HG02884 (cell line): ENCODE results near the gene ANKS3.
"Not testable (repeated sequence)": the region's sequence is repeated elsewhere in the genome, so short reads cannot be mapped to it uniquely, and the experiment has no call there.

ENCODE experiments used
- ATAC-seq: cut with Tn5 transposase; IDR thresholded peaks from one replicate; pipeline ENCODE4 v1.9.1; 2021; ENCODE audit warnings: mild to moderate bottlenecking, moderate library complexity; ENCODE audit not compliant: unreplicated experiment

ANKS3 gene

GRCh38 chr16:4755687-4756086 is 21.6 kb upstream of the ANKS3 start:
- no peak for ATAC-seq

- no peak for ATAC-seq
Measured at GRCh38 chr16:4754865-4755264, 20.8 kb upstream of the ANKS3 start.

- no peak for ATAC-seq
Measured at GRCh38 chr16:4753227-4753626, 19.2 kb upstream of the ANKS3 start.

GRCh38 chr16:4752351-4753100 is 18.5 kb upstream of the ANKS3 start:
- ATAC-seq: no peak

GRCh38 chr16:4750896-4751295 is 16.8 kb upstream of the ANKS3 start:
- no peak for ATAC-seq

GRCh38 chr16:4749700-4750257 is 15.7 kb upstream of the ANKS3 start:
- no peak for ATAC-seq

GRCh38 chr16:4748682-4749411 is 14.8 kb upstream of the ANKS3 start:
- ATAC-seq: no peak

- ATAC-seq: no peak
Measured at GRCh38 chr16:4747906-4748681, 14.0 kb upstream of the ANKS3 start.

- no peak for ATAC-seq
Measured at GRCh38 chr16:4746991-4747574, 13.0 kb upstream of the ANKS3 start.

GRCh38 chr16:4746215-4746614 is 12.1 kb upstream of the ANKS3 start:
- no peak for ATAC-seq

GRCh38 chr16:4745274-4745569 is 11.2 kb upstream of the ANKS3 start:
- ATAC-seq: no peak

- no peak for ATAC-seq
Measured at GRCh38 chr16:4744555-4745273, 10.6 kb upstream of the ANKS3 start.

GRCh38 chr16:4743226-4743878 is 9.3 kb upstream of the ANKS3 start:
- no peak for ATAC-seq

- not testable (repeated sequence) for ATAC-seq
Measured at GRCh38 chr16:4738370-4738769, 4.3 kb upstream of the ANKS3 start.

GRCh38 chr16:4737545-4737944 is 3.5 kb upstream of the ANKS3 start:
- ATAC-seq: no peak

GRCh38 chr16:4736546-4736945 is 2.5 kb upstream of the ANKS3 start:
- no peak for ATAC-seq

- ATAC-seq: peak; percentile 66
Measured at GRCh38 chr16:4734730-4735535, 862 bp upstream of the ANKS3 start.

GRCh38 chr16:4733747-4734062 is 366 bp downstream of the ANKS3 start:
- peak; percentile 2 for ATAC-seq

GRCh38 chr16:4733211-4733742 is 794 bp downstream of the ANKS3 start:
- no peak for ATAC-seq
